Vagina (tissue), 2 donors: Measurements from ENCODE around the gene SLFN14. TPM values are rescaled to one million over a fixed set of nuclear protein-coding genes. Genes with fewer than 3 reads are reported as not detected.

ENCODE experiments used
- DNase-seq, 2 donors: peaks; one replicate each; pipeline ENCODE4 v3.0.0-alpha.2; 2017; ENCODE audit errors: extremely low spot score in 2 of 2
- H3K27ac ChIP-seq: fragments of 200-600 bp; sonication (generic); one replicate; pipeline ENCODE4 v1.5.1; 2019
- H3K27me3 ChIP-seq: fragments of 200-600 bp; sonication (generic); one replicate; pipeline ENCODE4 v1.5.1; 2019
- H3K36me3 ChIP-seq, 2 donors: fragments of 200-600 bp; sonication (generic); one replicate each; pipeline ENCODE4 v1.5.1; 2017 to 2019
- H3K4me1 ChIP-seq: fragments of 200-600 bp; sonication (generic); one replicate; pipeline ENCODE4 v1.5.1; 2019
- H3K4me3 ChIP-seq, 2 donors: fragments of 200-600 bp; sonication (generic); 1 replicate in 1 of 2; 2 replicates in 1 of 2; pipeline ENCODE4 v1.5.1; 2016 to 2019
- H3K9me3 ChIP-seq: fragments of 200-600 bp; sonication (generic); one replicate; pipeline ENCODE4 v1.5.1; 2019
- POLR2A ChIP-seq, 2 donors: fragments of 450-650 bp; IDR thresholded peaks; one replicate each; pipeline ENCODE4 v1.6.1; 2017; ENCODE audit warnings: antibody characterized with exemption in 2 of 2, mild to moderate bottlenecking in 2 of 2, moderate library complexity in 2 of 2
- POLR2AphosphoS5 ChIP-seq, 2 donors: sonication (generic); formaldehyde crosslinking; IDR thresholded peaks; one replicate each; pipeline ENCODE4 v1.9.0; 2017; ENCODE audit warnings: antibody characterized with exemption in 2 of 2, mild to moderate bottlenecking in 2 of 2, low read depth in 1 of 2; ENCODE audit not compliant: insufficient read depth in 1 of 2
- intact Hi-C: fragments of 100-400 bp; cut with DNase I; formaldehyde crosslinking; loops from one replicate; pipeline ENCODE4 v1.15.1; 2023
- total RNA-seq: library from RNA; depleted of rRNA; stranded (reverse); fragments of >200 nt; gene quantifications from one replicate; pipeline ENCODE4 v1.2.3, GENCODE V29; 2016
- TF ChIP-seq, protein P1 (sequence below), 3 experiments: fragments of 450-650 bp in 2 of 3; fragments of 200-600 bp in 1 of 3; sonication (generic) in 1 of 3; IDR thresholded peaks; one replicate each; pipeline ENCODE4 v1.5.1; 2017 to 2019; ENCODE audit warnings: antibody characterized with exemption in 3 of 3, mild to moderate bottlenecking in 2 of 3, moderate library complexity in 2 of 3

SLFN14 gene
- total RNA-seq, 1 donor from 2014 or later: not detected

DNA sequence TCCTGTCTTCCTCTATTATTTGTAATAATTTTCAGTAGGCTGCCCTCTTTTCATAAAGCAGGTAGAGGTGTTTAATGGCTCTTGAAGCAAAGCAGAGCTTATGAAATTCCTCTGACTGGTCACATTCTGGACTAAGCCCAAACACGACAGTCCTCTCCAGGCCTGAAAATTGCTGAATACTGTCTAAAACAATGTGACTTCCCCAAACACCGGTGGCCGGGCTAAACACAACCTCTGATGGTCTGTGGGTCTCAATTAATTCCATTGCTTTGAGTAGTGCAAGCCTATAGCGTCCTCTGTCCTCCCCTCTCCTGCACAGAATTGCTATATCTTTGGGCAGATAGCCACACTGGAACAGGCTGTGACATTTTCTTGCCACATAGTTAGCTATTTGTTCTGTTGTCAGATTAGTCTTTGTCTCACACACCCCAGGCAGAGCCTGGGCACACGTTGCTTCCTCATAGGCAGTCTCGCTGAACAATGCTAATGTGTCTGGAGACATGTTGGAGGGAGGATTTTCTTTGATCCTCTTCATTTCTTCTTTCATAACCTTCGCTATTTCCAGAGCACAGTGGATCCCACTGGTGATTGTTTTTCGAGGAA, 12.3 kb downstream of the SLFN14 start:
- no peaks in the 10 kb centered on the region for H3K36me3 ChIP-seq
- DNase-seq: no peak
- no peak overlapping the region for H3K27ac ChIP-seq
- H3K4me1 ChIP-seq: no peaks in the 10 kb centered on the region
- TF ChIP-seq POLR2A (IDR thresholded peaks at IDR 0.05) (no peak), POLR2AphosphoS5 (IDR thresholded peaks at IDR 0.05; ENCODE audit: insufficient read depth in 1 of 2, low read depth in 1 of 2) (no peak)
- TF ChIP-seq, protein P1, sequence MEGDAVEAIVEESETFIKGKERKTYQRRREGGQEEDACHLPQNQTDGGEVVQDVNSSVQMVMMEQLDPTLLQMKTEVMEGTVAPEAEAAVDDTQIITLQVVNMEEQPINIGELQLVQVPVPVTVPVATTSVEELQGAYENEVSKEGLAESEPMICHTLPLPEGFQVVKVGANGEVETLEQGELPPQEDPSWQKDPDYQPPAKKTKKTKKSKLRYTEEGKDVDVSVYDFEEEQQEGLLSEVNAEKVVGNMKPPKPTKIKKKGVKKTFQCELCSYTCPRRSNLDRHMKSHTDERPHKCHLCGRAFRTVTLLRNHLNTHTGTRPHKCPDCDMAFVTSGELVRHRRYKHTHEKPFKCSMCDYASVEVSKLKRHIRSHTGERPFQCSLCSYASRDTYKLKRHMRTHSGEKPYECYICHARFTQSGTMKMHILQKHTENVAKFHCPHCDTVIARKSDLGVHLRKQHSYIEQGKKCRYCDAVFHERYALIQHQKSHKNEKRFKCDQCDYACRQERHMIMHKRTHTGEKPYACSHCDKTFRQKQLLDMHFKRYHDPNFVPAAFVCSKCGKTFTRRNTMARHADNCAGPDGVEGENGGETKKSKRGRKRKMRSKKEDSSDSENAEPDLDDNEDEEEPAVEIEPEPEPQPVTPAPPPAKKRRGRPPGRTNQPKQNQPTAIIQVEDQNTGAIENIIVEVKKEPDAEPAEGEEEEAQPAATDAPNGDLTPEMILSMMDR (IDR thresholded peaks at IDR 0.05): no peak
- no peak overlapping the region for H3K4me3 ChIP-seq
- H3K27me3 ChIP-seq: no peaks in the 10 kb centered on the region
- intact Hi-C loops: no loop called here
- no peaks in the 10 kb centered on the region for H3K9me3 ChIP-seq

DNA sequence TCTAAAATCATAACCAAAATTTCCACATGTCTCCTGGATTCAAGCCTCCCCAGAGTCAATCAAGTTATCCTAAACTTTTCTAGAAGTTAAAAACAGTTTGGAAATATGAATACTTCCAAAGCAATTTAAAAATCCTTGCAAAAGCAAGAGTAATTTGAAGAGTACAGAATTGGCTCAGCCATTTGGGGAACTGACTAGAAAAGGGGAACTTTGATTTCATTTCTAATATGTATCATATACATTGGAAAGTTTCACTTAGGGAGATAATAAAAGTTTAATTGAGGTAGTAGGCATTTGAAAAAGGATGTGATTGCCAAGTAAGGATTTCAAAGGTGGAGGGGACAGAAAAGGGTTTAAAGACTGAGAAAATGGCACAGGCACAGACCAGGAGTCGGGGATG, 14.1 kb downstream of the SLFN14 start:
- intact Hi-C loops: no loop called here
- no peaks in the 10 kb centered on the region for H3K4me1 ChIP-seq

DNA sequence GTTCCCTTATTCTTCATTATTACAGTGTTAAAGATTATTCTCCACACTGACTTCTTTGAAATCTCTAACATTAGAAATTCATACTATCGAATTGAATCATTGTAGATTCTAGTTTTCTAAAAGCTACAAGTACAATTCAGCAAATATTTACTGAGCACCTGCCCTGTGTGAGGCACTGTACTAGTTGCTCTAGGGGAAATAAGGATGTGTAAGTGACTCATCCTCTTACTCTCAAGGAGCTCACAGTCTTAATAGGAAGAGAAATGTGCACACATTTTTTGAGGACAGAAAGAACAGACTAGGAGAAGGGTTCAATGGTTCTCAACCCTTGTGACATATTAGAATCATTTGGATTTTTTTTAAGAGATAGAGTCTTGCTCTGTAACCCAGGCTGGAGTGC, 15.5 kb downstream of the SLFN14 start:
- no peaks in the 10 kb centered on the region for H3K27me3 ChIP-seq
- H3K27ac ChIP-seq: no peak overlapping the region
- no peak for DNase-seq
- no peaks in the 10 kb centered on the region for H3K4me1 ChIP-seq
- no peak for TF ChIP-seq POLR2AphosphoS5 (IDR thresholded peaks at IDR 0.05; ENCODE audit: insufficient read depth in 1 of 2, low read depth in 1 of 2)
- TF ChIP-seq, protein P1 (IDR thresholded peaks at IDR 0.05): no peak
- TF ChIP-seq POLR2A (IDR thresholded peaks at IDR 0.05): no peak
- H3K4me3 ChIP-seq: no peak overlapping the region
- no peaks in the 10 kb centered on the region for H3K36me3 ChIP-seq
- no peaks in the 10 kb centered on the region for H3K9me3 ChIP-seq
- intact Hi-C loops: no loop called here

More for the DNA sequence above, 14.1 kb downstream of the SLFN14 start:
- Histone ChIP-seq H3K27me3 (no peaks in the 10 kb centered on the region), H3K36me3 (no peaks in the 10 kb centered on the region), H3K9me3 (no peaks in the 10 kb centered on the region), H3K4me3 (no peak overlapping the region), H3K27ac (no peak overlapping the region)
- TF ChIP-seq POLR2AphosphoS5 (IDR thresholded peaks at IDR 0.05; ENCODE audit: insufficient read depth in 1 of 2, low read depth in 1 of 2) (no peak), POLR2A (IDR thresholded peaks at IDR 0.05) (no peak)
- TF ChIP-seq, protein P1 (IDR thresholded peaks at IDR 0.05): no peak
- no peak for DNase-seq

DNA sequence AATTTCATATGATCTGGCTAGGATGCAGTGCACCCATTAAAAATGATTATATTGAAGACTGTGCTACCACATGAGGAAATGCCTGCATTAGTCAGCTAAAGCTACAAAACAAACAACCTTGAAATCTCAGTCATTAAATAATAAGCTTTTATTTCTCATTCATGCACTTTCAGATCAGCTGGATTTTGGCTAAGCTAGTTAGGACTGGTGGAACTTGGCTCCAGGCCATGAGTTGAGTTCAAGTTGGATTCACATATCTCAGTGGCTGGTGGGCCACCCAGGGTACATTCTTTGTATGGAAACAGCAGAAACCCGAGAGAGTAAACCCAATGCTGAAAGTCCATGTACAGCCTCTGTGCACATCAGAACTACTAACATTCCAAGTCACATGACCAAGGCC, 16.8 kb downstream of the SLFN14 start:
- H3K36me3 ChIP-seq: no peaks in the 10 kb centered on the region
- no peak for DNase-seq
- no peaks in the 10 kb centered on the region for H3K27me3 ChIP-seq
- TF ChIP-seq, protein P1 (IDR thresholded peaks at IDR 0.05): no peak
- TF ChIP-seq POLR2A (IDR thresholded peaks at IDR 0.05): no peak
- no peak for TF ChIP-seq POLR2AphosphoS5 (IDR thresholded peaks at IDR 0.05; ENCODE audit: insufficient read depth in 1 of 2, low read depth in 1 of 2)
- H3K27ac ChIP-seq: no peak overlapping the region
- H3K4me1 ChIP-seq: no peaks in the 10 kb centered on the region
- intact Hi-C loops: loop anchor here (5.0 kb wide), 1 partner anchor 222 kb away; no protein-coding TSS in a partner anchor
- no peaks in the 10 kb centered on the region for H3K9me3 ChIP-seq
- H3K4me3 ChIP-seq: no peak overlapping the region

DNA sequence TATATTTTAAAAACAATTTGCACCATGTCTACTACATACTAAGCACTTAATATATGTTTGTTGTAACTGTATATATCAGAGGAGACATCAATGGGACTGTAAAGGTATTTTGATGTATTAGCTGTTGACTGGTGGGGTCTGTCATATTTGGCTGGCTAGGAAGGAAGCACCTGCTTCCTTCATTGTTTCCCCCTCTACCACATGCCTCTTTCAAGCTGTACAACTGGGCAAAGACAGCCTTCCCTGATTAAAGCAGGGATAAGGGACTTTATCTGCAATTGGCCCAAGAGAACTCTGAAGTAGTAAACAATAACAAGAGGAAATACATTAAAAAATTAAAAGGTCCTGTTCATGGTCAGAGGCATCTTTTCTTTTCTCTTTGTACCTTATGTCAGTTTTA, 17.6 kb downstream of the SLFN14 start:
- no peaks in the 10 kb centered on the region for H3K4me1 ChIP-seq
- no peaks in the 10 kb centered on the region for H3K27me3 ChIP-seq
- DNase-seq: no peak
- H3K36me3 ChIP-seq: no peaks in the 10 kb centered on the region
- no peak overlapping the region for H3K27ac ChIP-seq
- intact Hi-C loops: loop anchor here (5.0 kb wide), 1 partner anchor 221 kb away; no protein-coding TSS in a partner anchor
- TF ChIP-seq POLR2A (IDR thresholded peaks at IDR 0.05): no peak
- TF ChIP-seq, protein P1 (IDR thresholded peaks at IDR 0.05): no peak
- no peak for TF ChIP-seq POLR2AphosphoS5 (IDR thresholded peaks at IDR 0.05; ENCODE audit: insufficient read depth in 1 of 2, low read depth in 1 of 2)
- H3K9me3 ChIP-seq: no peaks in the 10 kb centered on the region
- H3K4me3 ChIP-seq: no peak overlapping the region
